Transverse colon (tissue), 4 donors: ENCODE data around the gene POU5F1. TPM values are rescaled to one million over a fixed set of nuclear protein-coding genes. Genes with fewer than 3 reads are reported as not detected.
"Not testable (repeated sequence)": the region's sequence is repeated elsewhere in the genome, so short reads cannot be mapped to it uniquely, and the experiment has no call there.

ENCODE experiments used
- DNase-seq: peaks from one replicate; pipeline ENCODE4 v3.0.0-alpha.2; 2019
- H3K27ac ChIP-seq, 4 donors: fragments of 200-600 bp; sonication (generic); 2 replicates each; pipeline ENCODE4 v1.5.1; 2016 to 2018; ENCODE audit warnings: inconsistent platforms in 4 of 4
- H3K27me3 ChIP-seq: fragments of 200-600 bp; sonication (generic); 2 replicates; pipeline ENCODE4 v1.5.1; 2017; ENCODE audit warnings: inconsistent platforms
- H3K36me3 ChIP-seq, 4 donors: fragments of 200-600 bp; sonication (generic); 2 replicates each; pipeline ENCODE4 v1.5.1; 2017 to 2019; ENCODE audit warnings: inconsistent platforms in 4 of 4
- H3K4me1 ChIP-seq, 4 donors: fragments of 200-600 bp; sonication (generic); 2 replicates each; pipeline ENCODE4 v1.5.1; 2017 to 2020; ENCODE audit warnings: inconsistent platforms in 4 of 4
- H3K4me3 ChIP-seq, 4 donors: fragments of 200-600 bp; sonication (generic); 1 replicate in 1 of 4; 2 replicates in 3 of 4; pipeline versions ENCODE4 v1.5.1 to v1.6.1; 2017 to 2019; ENCODE audit warnings: inconsistent platforms in 4 of 4
- H3K9me3 ChIP-seq, 2 donors: fragments of 200-600 bp; sonication (generic); 2 replicates each; pipeline ENCODE4 v1.5.1; 2017 to 2019; ENCODE audit warnings: inconsistent platforms in 2 of 2
- CTCF ChIP-seq, 5 experiments: fragments of 200-600 bp in 3 of 5; fragments of 450-650 bp in 2 of 5; sonication (generic) in 3 of 5; IDR thresholded peaks; 1 replicate in 2 of 5; 2 replicates in 3 of 5; pipeline ENCODE4 v1.5.1; 2016 to 2017; ENCODE audit warnings: antibody characterized with exemption in 5 of 5, inconsistent platforms in 3 of 5, mild to moderate bottlenecking in 2 of 5, moderate library complexity in 1 of 5
- EP300 ChIP-seq: sonication (generic); formaldehyde crosslinking; IDR thresholded peaks from one replicate; pipeline ENCODE4 v1.6.1; 2017; ENCODE audit warnings: antibody characterized with exemption, low read depth
- POLR2A ChIP-seq: fragments of 450-650 bp; IDR thresholded peaks from one replicate; pipeline ENCODE4 v1.6.1; 2016; ENCODE audit warnings: antibody characterized with exemption, mild to moderate bottlenecking, moderate library complexity
- POLR2AphosphoS5 ChIP-seq, 3 donors: sonication (generic); formaldehyde crosslinking; IDR thresholded peaks; one replicate each; pipeline ENCODE4 v1.6.1; 2016; ENCODE audit warnings: antibody characterized with exemption in 3 of 3
- WGBS, 2 donors: methylation state at CpG; one replicate each; pipeline ENCODE4 v1.1.5; 2018; ENCODE audit warnings: low coverage in 1 of 2; 5-methylcytosine and 5-hydroxymethylcytosine counted together
- in situ Hi-C, 4 donors: fragments of 200-750 bp; cut with MboI; loops; one replicate each; pipeline versions ENCODE4 v1.15.0 to v1.15.1; 2017; ENCODE audit warnings: low sequenced_read_pairs in 3 of 4, low pct_ligation_motif_present in 1 of 4, low pct_unique_long_range_greater_than_20kb in 1 of 4
- intact Hi-C: fragments of 100-400 bp; cut with DNase I; formaldehyde crosslinking; loops from one replicate; pipeline ENCODE4 v1.15.1; 2023; ENCODE audit warnings: low total_unique reads
- total RNA-seq, 4 donors: library from RNA; depleted of rRNA; stranded (reverse); fragments of >200 nt; gene quantifications; one replicate each; pipeline ENCODE4 v1.1.0, GENCODE V29; 2016

Gene POU5F1
- total RNA-seq, 4 donors from 2014 or later, result 11.5 to 434 (median 29.2) TPM

DNA sequence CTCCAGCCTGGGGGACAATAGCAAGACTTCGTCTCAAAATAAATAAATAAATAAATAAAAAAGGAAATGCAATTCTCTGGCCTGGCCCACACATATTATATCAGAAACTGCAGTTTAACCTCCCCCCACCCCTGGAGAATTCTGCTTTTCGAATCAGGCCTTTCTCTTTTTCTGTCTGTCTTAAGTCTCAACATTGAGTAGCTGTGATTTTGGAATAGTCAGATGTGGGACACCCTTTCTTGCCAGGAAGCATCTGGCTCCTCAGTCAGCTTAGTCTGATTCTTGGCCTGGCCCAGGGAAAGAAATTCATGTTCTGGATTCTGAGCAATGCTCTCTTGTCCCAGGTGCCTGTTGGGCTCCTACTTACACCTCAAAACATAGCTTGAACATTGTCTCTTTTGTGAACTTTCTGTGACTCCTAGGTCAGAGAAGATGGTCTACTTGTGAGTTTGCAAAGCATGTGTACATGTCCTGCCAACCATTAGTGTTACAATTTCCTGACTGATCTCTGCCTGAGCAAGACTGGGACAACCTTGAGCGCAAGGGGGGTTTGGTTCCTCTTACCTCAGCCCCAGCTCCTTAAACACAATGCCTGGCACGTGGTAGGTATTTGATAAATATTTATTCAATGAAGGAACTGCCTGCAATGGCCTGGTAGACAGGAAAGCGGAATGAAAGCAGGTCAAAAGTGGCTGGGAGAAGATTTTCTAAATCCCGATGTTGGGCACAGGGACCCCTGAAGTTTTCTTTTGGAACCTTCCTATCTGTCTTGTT, 23.8 kb upstream of the POU5F1 start:
- in situ Hi-C loops, result loop anchor here (5.0 to 10.0 kb wide), 5 partner anchors 57 to 173 kb away; partner anchors contain the start of gene PSORS1C2 (in 3 of the 4)
- TF ChIP-seq POLR2A, result no peak
- DNase-seq, result no peak
- Histone ChIP-seq H3K9me3 (no peaks in the 10 kb centered on the region), H3K4me1 (peaks cover 0 to 16% (median 9%) of the 10 kb centered on the region in 4 donors), H3K36me3 (no peaks in the 10 kb centered on the region), H3K4me3 (no peak overlapping the region), H3K27me3 (no peaks in the 10 kb centered on the region), H3K27ac (no peak overlapping the region)
- intact Hi-C loops, result no loop called here
- 74% methylated on average over 6 of the region's 6 CpGs for WGBS, 2 donors

DNA sequence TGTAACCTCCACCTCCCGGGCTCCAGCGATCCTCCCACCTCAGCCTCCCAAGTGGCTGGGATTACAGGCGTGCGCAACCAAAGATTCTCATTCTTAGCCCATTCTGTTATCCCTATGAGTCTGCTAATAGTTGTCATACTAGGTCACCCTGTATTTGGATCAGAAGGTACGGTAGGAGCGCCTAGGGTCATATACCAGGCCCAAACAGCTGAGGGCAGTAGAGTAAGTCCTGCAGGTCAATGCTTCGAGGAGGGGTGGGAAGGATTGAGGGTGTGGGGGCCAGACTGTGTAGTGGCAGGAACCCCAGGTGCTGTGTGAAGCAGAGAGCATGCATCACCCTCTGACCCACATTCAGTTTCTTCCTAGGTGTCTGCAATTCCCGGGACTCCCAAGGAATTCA, 22.7 kb upstream of the POU5F1 start:
- H3K36me3 ChIP-seq, result no peaks in the 10 kb centered on the region
- no peaks in the 10 kb centered on the region for H3K27me3 ChIP-seq
- no peak for DNase-seq
- no peak overlapping the region for H3K27ac ChIP-seq
- TF ChIP-seq POLR2AphosphoS5 (IDR thresholded peaks at IDR 0.05), result no peak
- TF ChIP-seq EP300, result no peak
- no peak for TF ChIP-seq POLR2A
- TF ChIP-seq CTCF (IDR thresholded peaks at IDR 0.05), result no peak
- no peaks in the 10 kb centered on the region for H3K9me3 ChIP-seq
- WGBS, 2 donors, result 81 to 100% methylated on average over 2 to 8 of the region's 8 CpGs
- in situ Hi-C loops (loop anchor here (5.0 to 10.0 kb wide), 5 partner anchors 56 to 174 kb away; partner anchors contain the start of gene PSORS1C2 (in 3 of the 4)), intact Hi-C loops (loop anchor here (2.0 kb wide), 1 partner anchor 56 kb away; no protein-coding TSS in a partner anchor)
- H3K4me1 ChIP-seq, result peaks cover 0 to 6% (median 3%) of the 10 kb centered on the region in 4 donors
- no peak overlapping the region for H3K4me3 ChIP-seq

GRCh38 chr6:31192431-31193105, 22.1 kb upstream of the POU5F1 start:
- peak; percentile 58 to 87 (median 68) for TF ChIP-seq CTCF (IDR thresholded peaks at IDR 0.05)
- intact Hi-C loops, result loop anchor here (2.0 kb wide), 1 partner anchor 56 kb away; no protein-coding TSS in a partner anchor
- H3K27me3 ChIP-seq, H3K4me3 ChIP-seq, H3K36me3 ChIP-seq, H3K27ac ChIP-seq, H3K4me1 ChIP-seq, H3K9me3 ChIP-seq: not testable (repeated sequence)
- 48 to 56% methylated on average over 7 to 10 of the region's 10 CpGs for WGBS, 2 donors
- DNase-seq, result peak; percentile 83
- in situ Hi-C loops, result loop anchor here (5.0 to 10.0 kb wide), 5 partner anchors 55 to 175 kb away; partner anchors contain the start of gene PSORS1C2 (in 3 of the 4)

- Histone ChIP-seq H3K27me3 (no peaks in the 10 kb centered on the region), H3K4me3 (no peak overlapping the region), H3K36me3 (no peaks in the 10 kb centered on the region), H3K9me3 (no peaks in the 10 kb centered on the region), H3K4me1 (peaks cover 0 to 10% (median 7%) of the 10 kb centered on the region in 4 donors), H3K27ac (no peak overlapping the region)
- no peak for TF ChIP-seq CTCF (IDR thresholded peaks at IDR 0.05)
- no peak for TF ChIP-seq POLR2A
- no peak for TF ChIP-seq EP300
- TF ChIP-seq POLR2AphosphoS5 (IDR thresholded peaks at IDR 0.05), result no peak
- in situ Hi-C loops (loop anchor here (5.0 to 10.0 kb wide), 5 partner anchors 53 to 177 kb away; partner anchors contain the start of gene PSORS1C2 (in 3 of the 4)), intact Hi-C loops (no loop called here)
- 70 to 77% methylated on average over 1 to 4 of the region's 4 CpGs for WGBS, 2 donors
- DNase-seq, result no peak
Measured at GRCh38 chr6:31190488-31190887, 20.0 kb upstream of the POU5F1 start.

DNA sequence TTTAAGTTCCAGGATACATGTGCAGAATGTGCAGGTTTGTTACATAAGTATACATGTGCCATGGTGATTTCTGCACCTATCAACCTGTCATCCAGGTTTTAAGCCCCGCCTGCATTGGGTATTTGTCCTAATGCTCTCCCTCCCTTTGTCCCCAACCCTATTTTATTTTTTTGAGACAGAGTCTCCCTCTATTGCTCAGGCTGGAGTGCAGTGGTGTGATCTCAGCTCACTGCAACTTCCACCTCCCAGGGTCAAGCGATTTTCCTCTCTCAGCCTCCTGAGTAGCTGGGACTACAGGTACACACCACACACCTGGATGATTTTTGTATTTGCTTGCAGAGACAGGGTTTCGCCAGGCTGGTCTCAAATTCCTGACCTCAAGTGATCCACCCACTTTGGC, 18.7 kb upstream of the POU5F1 start:
- intact Hi-C loops, in situ Hi-C loops, H3K9me3 ChIP-seq, H3K27ac ChIP-seq, DNase-seq, H3K27me3 ChIP-seq, H3K36me3 ChIP-seq, H3K4me3 ChIP-seq: not testable (repeated sequence)
- H3K4me1 ChIP-seq, result peaks cover 0 to 10% (median 7%) of the 10 kb centered on the region in 4 donors
- 80 to 83% methylated on average over 3 of the region's 3 CpGs for WGBS, 2 donors
